Right ventricle myocardium superior (tissue), 1 donor: ENCODE data around the gene DEGS1. TPM values are rescaled to one million over a fixed set of nuclear protein-coding genes. Genes with fewer than 3 reads are reported as not detected.
"Not testable (repeated sequence)": the region's sequence is repeated elsewhere in the genome, so short reads cannot be mapped to it uniquely, and the experiment has no call there.

Experiments used
- ATAC-seq: fragments of 200-7000 bp; cut with Tn5 transposase; one replicate; pipeline ENCODE4 v1.9.1; 2020; ENCODE audit warnings: mild to moderate bottlenecking; ENCODE audit not compliant: poor library complexity
- DNase-seq: peaks from one replicate; pipeline ENCODE4 v3.0.0-alpha.2; 2020
- intact Hi-C: fragments of 100-400 bp; cut with DNase I; formaldehyde crosslinking; loops from one replicate; pipeline ENCODE4 v1.11.2; 2022
- total RNA-seq: library from RNA; stranded (reverse); fragmentation: NEBNext Ultra II Directional; extraction: Animal tissue kit (Norgen Biotek cat#: 25700); gene quantifications from one replicate; pipeline ENCODE4 v1.2.1, GENCODE V29; 2021
- donor health status: DM: no; HTN: yes; CAD: no; lungs with severe emphysema.

Gene DEGS1
- total RNA-seq, 1 donor from 2014 or later = 56.9 TPM

DNA sequence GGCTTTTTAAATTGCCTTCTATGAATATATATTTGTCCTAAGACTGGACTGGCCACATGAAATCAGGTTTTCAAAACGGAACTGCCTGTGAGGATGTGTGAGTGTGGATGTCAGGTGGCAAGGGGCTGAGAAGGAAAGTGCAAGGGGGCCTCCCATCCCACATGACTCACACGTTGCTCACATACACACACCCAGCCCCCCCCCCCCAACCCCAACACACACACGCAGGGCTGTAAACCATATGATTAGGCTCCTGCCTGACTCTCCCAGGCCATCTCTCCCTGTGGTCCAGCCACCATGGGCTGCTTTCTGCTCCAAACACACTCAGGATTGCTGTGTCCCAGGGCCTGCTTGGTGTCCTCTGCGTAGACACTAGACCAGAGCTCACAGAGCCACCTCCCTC, 22.4 kb downstream of the DEGS1 start:
- intact Hi-C loops = no loop called here
- ATAC-seq = no peak

DNA sequence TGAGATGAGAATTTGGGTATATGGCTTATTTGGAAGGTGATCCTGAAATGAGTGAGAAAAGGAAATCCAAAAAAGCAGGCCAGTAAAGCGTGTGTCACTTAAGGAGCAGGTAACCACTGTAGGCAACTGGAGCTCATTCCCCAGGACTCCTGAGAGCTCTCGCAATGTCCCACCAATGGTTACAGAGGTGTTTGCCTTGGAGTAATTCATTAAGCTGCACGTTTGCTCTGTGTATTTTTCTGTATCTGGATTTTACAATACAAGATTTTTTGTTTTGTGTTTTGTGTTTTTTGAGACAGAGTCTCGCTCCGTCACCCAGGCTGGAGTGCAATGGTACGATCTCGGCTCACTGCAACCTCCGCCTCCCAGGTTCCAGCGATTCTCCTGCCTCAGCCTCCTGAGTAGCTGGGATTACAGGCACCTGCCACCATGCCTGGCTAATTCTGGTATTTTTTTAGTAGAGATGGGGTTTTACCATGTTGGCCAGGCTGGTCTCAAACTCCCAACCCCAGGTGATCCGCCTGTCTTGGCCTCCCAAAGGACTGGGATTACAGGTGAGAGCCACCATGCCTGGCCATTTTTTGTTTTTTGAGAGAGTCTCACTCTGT, 23.0 kb downstream of the DEGS1 start:
- intact Hi-C loops, ATAC-seq, DNase-seq: not testable (repeated sequence)

More for the DNA sequence above, 22.4 kb downstream of the DEGS1 start:
- DNase-seq = no peak

DNA sequence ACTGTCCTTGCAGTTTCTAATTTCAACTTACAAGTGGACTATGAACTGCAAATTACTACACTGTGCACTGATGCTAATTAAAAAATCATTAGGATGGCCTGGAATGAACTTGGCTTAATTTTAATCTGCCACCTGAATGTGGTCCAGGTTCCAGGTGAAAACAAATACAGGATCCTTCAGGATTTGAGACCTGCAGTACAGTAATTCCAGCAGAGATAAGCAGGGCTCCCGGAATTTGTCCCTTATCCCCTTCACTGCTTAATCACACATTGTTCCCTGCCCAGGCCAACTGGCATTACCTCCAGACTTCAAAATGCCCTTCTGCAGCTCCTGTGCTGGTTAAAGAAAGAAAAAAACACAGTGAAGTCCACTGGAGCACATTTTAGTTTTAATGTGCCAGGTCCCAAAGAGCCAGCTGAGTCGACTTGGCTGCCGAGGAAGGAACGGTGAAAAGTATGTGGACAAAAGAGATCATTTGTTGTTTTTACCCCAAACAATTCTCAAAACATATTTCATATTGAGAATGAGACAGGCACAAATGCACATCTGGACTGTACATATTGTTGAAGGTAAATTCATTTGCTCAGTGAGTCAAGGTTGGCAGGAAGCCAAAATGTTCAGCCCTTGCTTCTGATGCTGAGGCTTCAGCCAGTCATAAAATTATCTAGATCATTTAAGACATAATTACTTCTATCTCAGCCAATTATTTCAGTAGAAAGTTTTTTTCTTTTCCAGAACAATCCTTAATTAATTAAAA, 28.3 kb downstream of the DEGS1 start:
- ATAC-seq = peak; percentile 84
- intact Hi-C loops = no loop called here

DNA sequence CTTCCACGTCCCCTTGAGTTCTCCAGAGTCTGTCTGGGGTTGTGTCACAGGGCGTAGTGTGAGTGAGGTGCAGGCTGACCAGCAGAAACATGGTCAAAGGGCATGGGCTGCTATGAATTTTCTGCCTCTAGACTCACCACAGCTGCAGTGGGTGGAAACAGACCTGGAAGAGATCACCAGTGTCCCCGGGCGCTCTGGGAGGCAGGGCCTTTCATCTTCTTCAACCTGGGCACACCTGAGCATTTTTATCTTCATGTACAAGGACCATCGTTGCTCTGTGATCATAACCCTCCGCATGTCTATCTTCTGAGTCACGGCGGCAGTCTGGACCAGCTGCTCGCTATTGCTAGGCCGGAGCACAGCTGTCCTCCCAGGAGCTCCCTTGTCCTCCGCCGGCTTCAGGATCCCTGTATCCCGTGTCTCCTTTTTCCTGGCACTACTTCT, 29.6 kb downstream of the DEGS1 start:
- ATAC-seq (no peak), DNase-seq (no peak)
- intact Hi-C loops = no loop called here

More for the DNA sequence above, 28.3 kb downstream of the DEGS1 start:
- DNase-seq = no peak

DNA sequence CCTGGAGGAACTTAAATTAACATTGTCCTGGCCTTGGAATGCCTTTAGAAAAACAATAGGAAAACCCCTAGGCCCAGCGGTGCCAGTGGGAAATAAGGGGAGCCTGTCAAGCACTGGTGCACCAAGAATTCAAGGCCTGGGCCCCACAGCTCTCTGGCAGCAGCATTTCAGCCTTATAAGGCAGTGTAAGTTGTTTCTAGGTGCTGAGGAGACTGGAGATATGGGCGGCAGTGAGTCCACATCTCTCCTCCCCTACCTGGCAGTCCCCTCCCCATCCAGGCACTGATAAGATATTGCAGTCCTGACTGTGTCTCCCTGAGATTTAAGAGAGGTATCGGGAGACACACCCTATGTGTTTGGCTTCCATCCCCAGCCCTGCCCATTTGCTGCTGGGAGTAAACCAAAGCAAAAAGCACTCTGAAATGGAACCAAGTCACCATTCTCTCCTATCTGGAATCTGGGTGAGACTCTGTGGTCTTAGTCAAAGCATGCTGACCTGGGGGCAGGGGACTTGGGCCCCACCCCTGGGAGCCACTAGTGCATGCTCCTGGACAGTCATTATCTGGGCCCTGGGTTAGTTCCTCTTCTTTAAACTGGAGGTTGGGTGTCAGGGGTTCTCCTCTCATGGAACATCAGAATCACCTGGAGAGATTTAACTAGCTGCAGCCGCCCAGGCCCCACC, 30.5 kb downstream of the DEGS1 start:
- DNase-seq = no peak
- no peak for ATAC-seq
- intact Hi-C loops = no loop called here

DNA sequence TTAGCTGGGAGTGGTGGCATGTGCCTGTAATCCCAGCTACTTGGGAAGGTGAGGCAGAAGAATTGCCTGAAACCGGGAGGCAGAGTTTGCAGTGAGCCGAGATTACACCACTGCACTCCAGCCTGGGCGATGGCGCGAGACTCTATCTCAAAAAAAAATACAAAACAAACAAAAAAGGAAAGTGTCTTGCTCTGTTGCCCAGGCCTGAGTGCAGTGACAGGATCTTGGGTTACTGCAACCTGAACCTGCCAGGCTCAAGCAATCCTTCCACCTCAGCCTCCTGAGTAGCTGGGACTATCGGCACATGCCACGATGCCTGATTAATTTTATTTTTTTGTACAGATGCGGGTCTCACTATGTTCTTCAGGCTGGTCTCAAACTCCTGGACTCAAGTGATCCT, 33.3 kb downstream of the DEGS1 start:
- intact Hi-C loops = no loop called here
- no peak for ATAC-seq
- no peak for DNase-seq

DNA sequence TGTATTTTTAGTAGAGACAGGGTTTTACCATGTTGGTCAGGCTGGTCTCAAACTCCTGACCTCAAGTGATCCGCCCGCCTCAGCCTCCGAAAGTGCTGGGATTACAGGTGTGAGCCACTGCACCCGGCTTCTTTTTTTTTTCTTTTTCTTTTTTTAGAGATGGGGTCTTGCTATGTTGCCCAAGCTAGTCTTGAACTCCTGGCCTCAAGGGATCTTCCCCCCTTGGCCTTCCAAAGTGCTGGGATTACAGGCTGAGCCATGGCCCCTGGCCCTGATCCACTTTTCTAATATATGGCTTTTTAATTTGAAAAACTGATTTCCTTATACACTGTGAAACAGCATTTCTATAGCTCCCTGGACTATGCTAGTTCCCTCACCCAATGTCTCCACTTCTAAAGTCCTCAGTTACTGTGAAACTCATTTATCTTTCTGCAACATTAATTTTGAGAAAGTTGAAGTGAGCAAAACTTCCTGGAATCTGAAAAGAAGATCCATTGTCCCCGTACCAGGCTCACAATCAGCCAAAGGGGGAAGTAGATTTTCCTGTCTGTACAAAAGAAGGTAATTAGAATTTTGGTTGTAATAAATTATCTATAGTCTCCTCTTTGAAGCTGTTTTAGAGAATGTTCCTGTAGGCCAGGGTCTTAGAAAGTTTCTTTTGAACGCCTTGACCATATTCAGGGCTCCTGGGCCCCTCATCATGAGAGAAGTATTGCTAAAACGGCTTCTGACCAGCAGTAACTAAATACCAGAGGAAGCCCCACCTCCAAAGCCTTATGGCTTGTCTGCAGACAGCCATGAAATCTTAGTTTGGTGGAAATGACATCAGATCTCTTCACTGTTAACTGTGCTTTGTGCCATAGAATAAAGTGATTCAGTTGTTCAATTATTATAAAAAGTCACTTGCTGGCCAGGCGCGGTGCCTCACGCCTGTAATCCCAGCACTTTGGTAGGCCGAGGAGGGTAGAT, 34.9 kb downstream of the DEGS1 start:
- intact Hi-C loops = no loop called here
- DNase-seq = no peak
- no peak for ATAC-seq

DNA sequence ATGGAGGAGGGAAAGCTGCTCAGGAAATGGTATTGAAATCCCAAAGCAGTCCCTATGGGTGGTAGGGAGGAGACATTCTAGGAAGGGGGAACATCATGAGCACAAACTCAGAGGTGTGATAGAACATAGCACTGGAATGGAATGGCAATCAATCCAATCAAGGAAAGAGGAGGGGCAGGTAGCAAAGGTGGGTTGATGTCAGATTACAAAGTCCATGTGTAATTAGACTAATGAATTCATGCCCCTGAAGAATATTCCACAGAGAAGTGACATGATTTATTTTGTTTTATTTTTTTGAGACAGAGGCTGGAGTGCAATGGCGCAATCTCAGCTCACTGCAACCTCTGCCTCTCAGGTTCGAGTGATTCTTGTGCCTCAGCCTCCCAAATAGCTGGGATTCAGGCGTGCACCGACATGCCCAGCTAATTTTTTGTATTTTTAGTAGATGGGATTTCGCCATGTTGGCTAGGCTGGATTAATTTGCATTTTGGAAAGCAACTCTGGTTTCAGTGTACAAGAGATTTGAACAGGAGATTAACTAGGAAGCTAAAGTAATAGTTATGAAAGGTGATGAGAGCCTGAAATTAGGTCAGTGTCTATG, 36.1 kb downstream of the DEGS1 start:
- no peak for ATAC-seq
- DNase-seq = no peak
- intact Hi-C loops = no loop called here

DNA sequence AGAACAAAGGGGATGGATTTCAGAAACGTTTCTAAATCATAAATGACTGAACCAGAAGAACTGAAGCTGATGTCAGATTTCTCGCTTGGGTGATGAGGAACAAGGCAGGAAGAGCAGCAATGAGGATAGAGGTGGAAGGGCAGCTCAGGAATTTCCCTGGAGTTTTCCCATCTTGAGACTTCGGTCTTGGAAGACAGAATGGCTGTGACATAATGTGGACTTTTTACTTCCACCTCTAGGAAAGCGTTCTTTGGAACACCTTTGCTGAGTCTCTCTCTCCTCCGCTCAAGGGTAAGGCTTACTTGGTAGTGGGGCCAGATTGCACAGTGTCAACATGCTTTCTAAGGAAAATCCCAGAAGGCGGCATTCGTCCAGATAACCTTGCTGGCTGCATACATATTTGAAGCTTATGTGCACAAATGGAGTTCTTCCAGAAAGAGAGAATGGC, 36.6 kb downstream of the DEGS1 start:
- no peak for DNase-seq
- intact Hi-C loops = no loop called here
- ATAC-seq = no peak

DNA sequence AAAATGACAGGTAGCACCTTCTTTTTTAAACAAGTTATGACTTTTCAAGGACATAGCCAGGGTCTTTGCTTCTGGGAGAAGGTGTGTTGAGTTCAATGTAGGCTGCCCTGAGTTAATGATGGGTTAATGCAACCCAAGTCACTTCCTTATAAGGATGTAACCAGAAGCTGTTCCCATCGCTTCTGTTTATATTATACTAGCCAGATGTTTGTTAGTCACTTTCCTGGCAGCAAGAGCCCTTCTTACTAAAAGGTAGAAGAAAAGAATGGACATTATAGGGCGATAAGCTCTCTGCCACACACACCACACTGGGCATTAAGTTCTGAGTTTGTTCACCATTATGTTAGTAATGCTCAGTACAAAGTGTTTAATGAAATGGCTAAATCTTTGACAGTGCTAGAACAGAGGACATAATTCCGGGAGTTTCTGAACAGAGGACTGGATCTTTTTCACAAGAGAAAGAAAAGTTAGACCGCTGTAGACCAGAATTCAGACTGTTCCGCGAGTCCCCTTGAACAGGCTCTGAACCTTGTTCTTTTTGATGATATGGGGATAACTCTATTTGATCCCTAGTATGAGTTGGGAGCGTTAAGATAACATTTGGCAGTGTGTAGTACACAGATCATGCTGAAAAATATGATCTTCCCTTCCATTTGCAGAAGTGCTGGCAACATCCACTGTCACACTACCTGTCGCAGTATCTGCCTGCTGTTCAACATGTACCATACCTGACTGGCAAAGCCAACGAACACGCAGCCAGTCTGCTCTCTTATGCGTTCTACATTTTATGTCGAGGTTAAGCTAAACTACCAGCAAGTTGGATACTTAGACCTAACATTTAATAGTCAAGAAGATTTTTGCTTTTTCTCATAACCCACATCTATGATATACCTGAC, 41.0 kb downstream of the DEGS1 start:
- DNase-seq (no peak), ATAC-seq (peak; percentile 39)
- intact Hi-C loops = no loop called here

DNA sequence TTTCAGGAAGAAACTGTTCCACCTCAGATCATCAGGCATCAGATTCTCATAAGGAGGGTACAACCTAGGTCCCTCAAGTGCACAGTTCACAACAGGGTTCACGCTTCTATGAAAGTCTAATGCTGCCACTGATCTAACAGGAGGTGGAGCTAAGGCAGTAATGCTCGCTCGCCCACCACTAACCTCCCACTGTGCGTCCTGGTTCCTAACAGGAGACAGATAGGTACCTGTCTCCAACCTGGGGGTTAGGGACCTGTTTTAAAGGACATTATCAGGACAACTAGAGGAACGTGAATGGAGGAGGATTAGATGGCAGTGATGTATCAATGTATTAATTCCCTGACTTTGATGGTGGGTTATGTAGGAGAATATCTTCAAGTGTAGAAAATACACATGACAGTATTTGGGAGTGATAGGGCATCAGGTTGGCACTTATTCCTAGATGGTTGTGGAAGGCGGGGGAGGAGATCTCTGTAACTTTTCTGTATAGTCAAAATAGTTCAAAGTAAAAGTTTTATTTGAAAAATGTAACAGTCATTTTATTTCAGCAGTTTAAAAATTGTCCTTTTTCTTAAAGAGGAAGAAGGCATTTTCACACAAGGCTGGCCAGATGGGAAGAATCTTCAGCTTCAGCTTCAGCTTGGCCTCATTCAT, 43.9 kb downstream of the DEGS1 start:
- intact Hi-C loops = no loop called here
- ATAC-seq = no peak
- no peak for DNase-seq

DNA sequence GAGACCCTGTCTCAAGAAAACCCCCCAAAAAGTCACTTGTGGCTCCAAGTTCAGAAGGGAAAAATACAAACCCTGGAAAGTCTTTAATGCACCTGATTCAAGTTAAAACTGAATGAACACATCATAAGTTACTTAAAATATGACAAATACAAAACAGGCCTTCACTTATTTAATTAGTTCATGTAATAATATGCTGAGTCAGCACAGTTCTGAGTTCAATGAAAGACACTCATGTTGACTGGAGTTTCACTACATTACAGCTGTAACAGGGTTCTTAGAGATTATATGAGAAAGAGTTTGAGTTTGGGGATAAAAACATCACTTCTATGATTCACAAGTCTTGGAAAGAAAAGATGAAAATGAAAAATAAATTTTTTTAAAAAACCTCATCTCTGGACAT, 51.0 kb downstream of the DEGS1 start:
- ATAC-seq (no peak), DNase-seq (no peak)
- intact Hi-C loops = no loop called here

DNA sequence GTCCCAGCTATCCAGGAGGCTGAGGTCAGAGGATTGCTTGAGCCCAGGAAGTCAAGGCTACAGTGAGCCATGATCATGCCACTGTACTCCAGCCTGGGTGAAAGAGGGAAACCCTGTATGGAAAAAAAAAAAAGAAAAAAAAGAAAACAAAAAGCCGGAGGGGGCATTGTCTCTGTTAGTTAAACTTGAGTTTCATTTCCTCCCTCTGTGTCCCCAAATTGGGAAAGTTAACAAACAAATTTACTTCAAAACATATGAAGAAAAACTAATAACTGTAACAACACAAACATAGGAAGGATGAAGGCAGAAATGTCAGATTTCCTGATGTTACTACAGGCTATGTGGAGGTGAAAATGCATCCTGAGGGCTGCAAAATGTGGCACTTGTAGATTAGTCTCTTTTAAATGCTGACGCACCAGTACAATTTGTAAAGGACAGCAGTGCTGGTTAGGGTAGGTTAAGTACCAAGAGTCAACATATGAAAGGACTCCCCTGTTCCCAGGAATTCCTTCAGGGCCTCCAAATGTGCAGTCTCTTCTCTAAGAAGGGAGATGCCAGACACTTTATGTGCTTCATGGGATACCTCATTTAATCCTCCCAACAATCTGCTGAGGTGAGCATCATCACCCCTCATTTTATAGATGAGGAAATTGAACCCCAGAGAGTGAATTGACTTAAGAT, 52.9 kb downstream of the DEGS1 start:
- intact Hi-C loops = no loop called here

DNA sequence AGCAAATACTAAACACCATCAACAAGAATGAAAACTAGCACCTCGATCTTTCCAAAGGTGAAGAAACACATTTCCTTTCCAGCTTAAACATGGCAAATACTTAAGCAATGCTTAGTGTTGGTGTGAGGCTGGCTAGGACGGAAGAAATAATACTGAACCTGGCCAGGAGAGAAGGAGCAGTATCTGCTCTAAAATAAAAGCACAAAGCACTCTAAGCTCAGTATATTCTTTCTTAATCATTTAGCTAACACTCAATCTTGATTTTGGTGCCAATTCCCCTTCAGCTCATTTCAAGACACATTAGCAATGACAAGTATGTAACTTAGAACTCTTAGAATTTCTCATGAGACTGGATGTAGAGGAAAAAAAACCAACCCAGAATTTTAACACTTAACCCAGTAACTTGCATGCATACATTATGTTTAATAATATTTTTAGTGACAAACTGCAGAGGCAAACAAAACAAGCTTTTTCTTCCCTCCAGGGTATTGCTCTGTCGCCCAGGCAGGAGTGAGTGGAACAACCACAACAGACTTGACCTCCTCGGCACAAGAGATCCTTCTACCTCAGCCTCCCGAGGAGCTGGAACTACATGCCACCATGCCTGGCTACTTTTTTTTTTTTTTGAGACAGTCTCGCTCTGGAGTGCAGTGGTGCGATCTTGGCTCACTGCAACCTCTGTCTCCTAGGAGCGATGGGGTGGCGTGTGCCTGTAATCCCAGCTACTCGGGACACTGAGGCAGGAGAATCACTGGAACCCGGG, 54.3 kb downstream of the DEGS1 start:
- DNase-seq (no peak), ATAC-seq (no peak)
- intact Hi-C loops = no loop called here

More for the DNA sequence above, 52.9 kb downstream of the DEGS1 start:
- ATAC-seq (no peak), DNase-seq (no peak)

DNA sequence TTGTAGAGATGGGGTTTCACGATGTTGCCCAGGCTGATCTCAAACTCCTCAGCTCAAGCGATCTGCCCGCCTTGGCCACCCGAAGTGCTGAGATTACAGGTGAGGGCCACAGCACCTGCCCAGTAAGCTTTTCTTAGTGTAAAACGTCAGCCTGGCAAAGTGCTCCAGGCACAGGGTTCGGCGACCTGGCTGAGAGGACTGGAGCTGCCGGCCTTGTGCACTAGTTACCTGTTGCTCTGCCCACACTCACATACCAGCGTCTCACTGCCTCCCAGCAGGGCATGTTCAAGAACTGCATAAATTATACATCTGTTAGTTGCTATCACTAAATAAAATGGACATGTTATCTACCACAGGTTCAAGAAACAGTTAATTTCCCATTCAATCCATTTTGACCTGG, 55.2 kb downstream of the DEGS1 start:
- intact Hi-C loops = no loop called here
- no peak for DNase-seq
- no peak for ATAC-seq

DNA sequence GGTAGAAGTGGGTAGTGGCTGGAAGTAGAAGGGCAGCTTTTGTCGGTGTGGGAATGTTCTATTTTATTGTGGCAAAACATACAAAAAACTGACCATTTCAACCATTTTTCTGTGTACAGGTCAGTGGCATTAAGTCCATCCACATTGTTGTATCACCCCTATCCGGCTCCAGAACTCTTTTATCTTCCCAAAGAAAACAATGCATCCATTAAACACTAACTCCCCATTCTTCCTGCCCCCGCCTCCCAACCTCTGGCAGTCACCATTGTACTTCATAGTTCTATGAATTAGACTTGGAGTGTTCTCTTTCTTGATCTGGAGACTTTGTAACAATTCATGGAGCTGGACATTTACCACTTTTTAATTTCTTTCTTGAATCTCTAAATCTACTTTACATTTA, 55.7 kb downstream of the DEGS1 start:
- ATAC-seq = no peak
- intact Hi-C loops = no loop called here
- DNase-seq = no peak
